COLO668 (cell line): ENCODE results near the gene POTEJ.
"Not testable (repeated sequence)": the region's sequence is repeated elsewhere in the genome, so short reads cannot be mapped to it uniquely, and the experiment has no call there.

Experiments used
- DNase-seq: peaks from one replicate; lab custom pipeline; 2025; ENCODE audit not compliant: unreplicated experiment; lab: John Stamatoyannopoulos, UW

The POTEJ gene

GRCh38 chr2:130611140-130611539 is at the start of gene POTEJ:
TSS of gene POTEJ (plus strand) at chr2:130611440. CDS start at chr2:130611533, 93 bp downstream.
- not testable (repeated sequence) for DNase-seq

- DNase-seq: not testable (repeated sequence)
Measured at GRCh38 chr2:130566165-130566564, 45.1 kb upstream of the POTEJ start.

- not testable (repeated sequence) for DNase-seq
Measured at GRCh38 chr2:130571929-130572328, 39.3 kb upstream of the POTEJ start.

GRCh38 chr2:130574230-130574629 is 37.0 kb upstream of the POTEJ start:
- DNase-seq: not testable (repeated sequence)

- not testable (repeated sequence) for DNase-seq
Measured at GRCh38 chr2:130576209-130576784, 34.9 kb upstream of the POTEJ start.

GRCh38 chr2:130577559-130577958 is 33.7 kb upstream of the POTEJ start:
- DNase-seq: not testable (repeated sequence)

GRCh38 chr2:130579121-130579520 is 32.1 kb upstream of the POTEJ start:
- not testable (repeated sequence) for DNase-seq

GRCh38 chr2:130581491-130581890 is 29.7 kb upstream of the POTEJ start:
- DNase-seq: not testable (repeated sequence)

GRCh38 chr2:130582970-130583369 is 28.3 kb upstream of the POTEJ start:
- not testable (repeated sequence) for DNase-seq

- DNase-seq: not testable (repeated sequence)
Measured at GRCh38 chr2:130583582-130583981, 27.7 kb upstream of the POTEJ start.

- not testable (repeated sequence) for DNase-seq
Measured at GRCh38 chr2:130584726-130585125, 26.5 kb upstream of the POTEJ start.

- not testable (repeated sequence) for DNase-seq
Measured at GRCh38 chr2:130588688-130589458, 22.4 kb upstream of the POTEJ start.

- DNase-seq: not testable (repeated sequence)
Measured at GRCh38 chr2:130590170-130590841, 20.9 kb upstream of the POTEJ start.

- not testable (repeated sequence) for DNase-seq
Measured at GRCh38 chr2:130590842-130591359, 20.3 kb upstream of the POTEJ start.

GRCh38 chr2:130592791-130593414 is 18.3 kb upstream of the POTEJ start:
- DNase-seq: not testable (repeated sequence)

- not testable (repeated sequence) for DNase-seq
Measured at GRCh38 chr2:130594011-130594410, 17.2 kb upstream of the POTEJ start.

GRCh38 chr2:130596757-130597156 is 14.5 kb upstream of the POTEJ start:
- not testable (repeated sequence) for DNase-seq

GRCh38 chr2:130597994-130598393 is 13.2 kb upstream of the POTEJ start:
- not testable (repeated sequence) for DNase-seq

GRCh38 chr2:130598463-130598862 is 12.8 kb upstream of the POTEJ start:
- not testable (repeated sequence) for DNase-seq

- DNase-seq: not testable (repeated sequence)
Measured at GRCh38 chr2:130599393-130599792, 11.8 kb upstream of the POTEJ start, which contains the start of gene CFC1. TSS of gene CFC1 (minus strand) at chr2:130599575. CDS start at chr2:130599287, 288 bp downstream.

GRCh38 chr2:130599926-130600325 is 11.3 kb upstream of the POTEJ start:
- DNase-seq: not testable (repeated sequence)
